Tibial nerve (tissue), 4 donors: Measurements from ENCODE around the gene ELL. TPM values are rescaled to one million over a fixed set of nuclear protein-coding genes. Genes with fewer than 3 reads are reported as not detected.

Source experiments
- DNase-seq, 2 donors: peaks; one replicate each; pipeline ENCODE4 v3.0.0-alpha.2; 2019; ENCODE audit warnings: low spot score in 2 of 2
- H3K27ac ChIP-seq, 4 donors: fragments of 200-600 bp; sonication (generic) in 3 of 4; one replicate each; pipeline ENCODE4 v1.5.1; 2017 to 2019; ENCODE audit warnings: mild to moderate bottlenecking in 1 of 4
- H3K27me3 ChIP-seq, 2 donors: fragments of 200-600 bp; sonication (generic) in 1 of 2; one replicate each; pipeline versions ENCODE4 v1.5.1 to v1.6.0; 2017 to 2019
- H3K36me3 ChIP-seq, 3 donors: fragments of 200-600 bp; sonication (generic); one replicate each; pipeline ENCODE4 v1.5.1; 2018 to 2019
- H3K4me1 ChIP-seq, 4 donors: fragments of 200-600 bp; sonication (generic) in 3 of 4; one replicate each; pipeline ENCODE4 v1.5.1; 2017 to 2019
- H3K4me3 ChIP-seq, 4 donors: fragments of 200-600 bp; sonication (generic) in 3 of 4; one replicate each; pipeline ENCODE4 v1.5.1; 2017 to 2019; ENCODE audit warnings: mild to moderate bottlenecking in 1 of 4, moderate library complexity in 1 of 4
- H3K9me3 ChIP-seq, 4 donors: fragments of 200-600 bp; sonication (generic) in 3 of 4; one replicate each; pipeline ENCODE4 v1.5.1; 2017 to 2019
- CTCF ChIP-seq, 5 experiments: fragments of 200-600 bp in 3 of 5; fragments of 450-650 bp in 2 of 5; sonication (generic) in 3 of 5; IDR thresholded peaks; one replicate each; pipeline ENCODE4 v1.5.1; 2016 to 2019; ENCODE audit warnings: antibody characterized with exemption in 5 of 5, mild to moderate bottlenecking in 3 of 5, moderate library complexity in 2 of 5
- EP300 ChIP-seq, 2 donors: sonication (generic); formaldehyde crosslinking; IDR thresholded peaks; one replicate each; pipeline ENCODE4 v1.6.1; 2017; ENCODE audit warnings: antibody characterized with exemption in 2 of 2, mild to moderate bottlenecking in 1 of 2
- POLR2A ChIP-seq, 2 donors: fragments of 450-650 bp; IDR thresholded peaks; one replicate each; pipeline ENCODE4 v1.6.1; 2017; ENCODE audit warnings: antibody characterized with exemption in 2 of 2, mild to moderate bottlenecking in 2 of 2, moderate library complexity in 2 of 2
- whole genome bisulfite sequencing, 2 donors: methylation state at CpG; one replicate each; pipeline ENCODE4 v1.1.5; 2018; 5-methylcytosine and 5-hydroxymethylcytosine counted together
- total RNA-seq, 4 donors: library from RNA; depleted of rRNA; stranded (reverse); fragments of >200 nt; gene quantifications; one replicate each; pipeline ENCODE4 v1.1.0, GENCODE V29; 2016

Gene ELL
- total RNA-seq, 4 donors from 2014 or later = 13.8 to 45.9 (median 26.0) TPM

GRCh38 chr19:18517606-18518005, 4.3 kb downstream of the ELL start:
- no peak for DNase-seq
- Histone ChIP-seq H3K4me1 (peaks cover 0 to 71% (median 29%) of the 10 kb centered on the region in 4 donors), H3K9me3 (no peaks in the 10 kb centered on the region), H3K27ac (no peak overlapping the region), H3K4me3 (no peak overlapping the region), H3K27me3 (no peaks in the 10 kb centered on the region), H3K36me3 (no peaks in the 10 kb centered on the region)
- WGBS, 2 donors = 90 to 98% methylated on average over 4 of the region's 4 CpGs
- TF ChIP-seq CTCF (IDR thresholded peaks at IDR 0.05) (no peak), EP300 (IDR thresholded peaks at IDR 0.05) (no peak)

- 74 to 82% methylated on average over 4 to 5 of the region's 5 CpGs for WGBS, 2 donors
- no peaks in the 10 kb centered on the region for H3K9me3 ChIP-seq
- H3K4me3 ChIP-seq = no peak overlapping the region
- peak overlapping the region in 2 of 4 donors; percentile 15 to 75 for H3K27ac ChIP-seq
- DNase-seq = no peak
- no peak for TF ChIP-seq POLR2A (IDR thresholded peaks at IDR 0.05)
- TF ChIP-seq CTCF (IDR thresholded peaks at IDR 0.05) = no peak
- no peak for TF ChIP-seq EP300 (IDR thresholded peaks at IDR 0.05)
- H3K4me1 ChIP-seq = peaks cover 0 to 69% (median 29%) of the 10 kb centered on the region in 4 donors
- no peaks in the 10 kb centered on the region for H3K36me3 ChIP-seq
- no peaks in the 10 kb centered on the region for H3K27me3 ChIP-seq
Observed at GRCh38 chr19:18515959-18516358, 5.9 kb downstream of the ELL start.

GRCh38 chr19:18514800-18515682, 6.8 kb downstream of the ELL start:
- DNase-seq = peak in 1 of 2 donors; percentile 39
- Histone ChIP-seq H3K27ac (peak overlapping the region in 3 of 4 donors; percentile 24 to 75 (median 46)), H3K4me1 (peaks cover 0 to 67% (median 28%) of the 10 kb centered on the region in 4 donors), H3K36me3 (no peaks in the 10 kb centered on the region), H3K27me3 (no peaks in the 10 kb centered on the region), H3K9me3 (no peaks in the 10 kb centered on the region), H3K4me3 (no peak overlapping the region)
- WGBS, 2 donors = 35 to 40% methylated on average over 16 of the region's 17 CpGs
- TF ChIP-seq POLR2A (IDR thresholded peaks at IDR 0.05) = no peak
- peak in 1 of 2 donors; percentile 50 for TF ChIP-seq EP300 (IDR thresholded peaks at IDR 0.05)

GRCh38 chr19:18513868-18514267, 8.0 kb downstream of the ELL start:
- peaks cover 0 to 66% (median 18%) of the 10 kb centered on the region in 4 donors for H3K4me1 ChIP-seq
- 60 to 64% methylated on average over 11 of the region's 11 CpGs for WGBS, 2 donors
- no peaks in the 10 kb centered on the region for H3K36me3 ChIP-seq
- H3K27ac ChIP-seq = peak overlapping the region in 3 of 4 donors; percentile 37 to 49 (median 46)
- DNase-seq = peak in 1 of 2 donors; percentile 33
- TF ChIP-seq POLR2A (IDR thresholded peaks at IDR 0.05) = no peak
- TF ChIP-seq CTCF (IDR thresholded peaks at IDR 0.05) = no peak
- TF ChIP-seq EP300 (IDR thresholded peaks at IDR 0.05) = no peak
- H3K27me3 ChIP-seq = no peaks in the 10 kb centered on the region
- no peak overlapping the region for H3K4me3 ChIP-seq
- H3K9me3 ChIP-seq = no peaks in the 10 kb centered on the region

- H3K36me3 ChIP-seq = no peaks in the 10 kb centered on the region
- peaks cover 0 to 71% (median 45%) of the 10 kb centered on the region in 4 donors for H3K4me1 ChIP-seq
- H3K27me3 ChIP-seq = no peaks in the 10 kb centered on the region
- TF ChIP-seq POLR2A (IDR thresholded peaks at IDR 0.05) = no peak
- no peak for TF ChIP-seq EP300 (IDR thresholded peaks at IDR 0.05)
- no peak for TF ChIP-seq CTCF (IDR thresholded peaks at IDR 0.05)
- H3K27ac ChIP-seq = no peak overlapping the region
- WGBS, 2 donors = 92 to 93% methylated on average over 8 of the region's 8 CpGs
- DNase-seq = no peak
- no peaks in the 10 kb centered on the region for H3K9me3 ChIP-seq
- H3K4me3 ChIP-seq = no peak overlapping the region
Observed at GRCh38 chr19:18510216-18510615, 11.7 kb downstream of the ELL start.
